Muscle of back (tissue), 13 donors: Measurements from ENCODE around the gene GPS2. TPM values are rescaled to one million over a fixed set of nuclear protein-coding genes. Genes with fewer than 3 reads are reported as not detected.
A peak's percentile ranks its signal among the peaks of the same experiment; 100 is the strongest.

Experiments used
- DNase-seq, 3 donors: peaks; one replicate each; pipeline versions ENCODE4 v3.0.0 to v3.0.0-alpha.2; 2013
- long read RNA-seq, 9 donors: transcript quantifications; one replicate each; lab custom pipeline, GENCODE V29; 2026
- polyA plus RNA-seq, 10 donors: library from polyadenylated mRNA; unstranded; fragments of 120-200 nt; gene quantifications; one replicate each; pipeline ENCODE4 v1.2.1, GENCODE V29; 2013; ENCODE audit not compliant: insufficient read length in 10 of 10

The GPS2 gene
- 10 to 100 TPM; 49.3 to 70.2 (median 58.7) TPM for polyA plus RNA-seq
- long read RNA-seq, donor 1, transcript GPS2-201 (11 exons, 1,379 nt): major isoform, 7 of 15 reads
- long read RNA-seq, donor 1, transcript GPS2-202 (10 exons, 1,371 nt): major isoform, 7 of 15 reads
- long read RNA-seq, donor 1, partial matches to known transcripts: 0 of 15 reads
- long read RNA-seq, donor 1, other reads (novel, unspliced or antisense): 0 of 15 reads
- long read RNA-seq, donor 2, transcript GPS2-202 (10 exons, 1,371 nt): major isoform, 7 of 15 reads
- long read RNA-seq, donor 2, transcript GPS2-201 (11 exons, 1,379 nt): major isoform, 7 of 15 reads
- long read RNA-seq, donor 2, partial matches to known transcripts: 0 of 15 reads
- long read RNA-seq, donor 2, other reads (novel, unspliced or antisense): 0 of 15 reads
- long read RNA-seq, donor 3: 0 reads
- long read RNA-seq, donor 4, partial matches to known transcripts: 0 of 10 reads
- long read RNA-seq, donor 4, other reads (novel, unspliced or antisense): 0 of 10 reads
- long read RNA-seq, donor 5, transcript GPS2-201 (11 exons, 1,379 nt): major isoform, 6 of 16 reads
- long read RNA-seq, donor 5, transcript GPS2-202 (10 exons, 1,371 nt): major isoform, 6 of 16 reads
- long read RNA-seq, donor 5, partial matches to known transcripts: 0 of 16 reads
- long read RNA-seq, donor 5, other reads (novel, unspliced or antisense): 0 of 16 reads
- long read RNA-seq, donor 6, transcript GPS2-202 (10 exons, 1,371 nt): major isoform, 10 of 18 reads
- long read RNA-seq, donor 6, transcript GPS2-201 (11 exons, 1,379 nt): minor isoform, 7 of 18 reads
- long read RNA-seq, donor 6, partial matches to known transcripts: 0 of 18 reads
- long read RNA-seq, donor 6, other reads (novel, unspliced or antisense): 0 of 18 reads
- long read RNA-seq, donor 7, transcript GPS2-201 (11 exons, 1,379 nt): major isoform, 8 of 19 reads
- long read RNA-seq, donor 7, transcript GPS2-202 (10 exons, 1,371 nt): major isoform, 8 of 19 reads
- long read RNA-seq, donor 7, partial matches to known transcripts: 0 of 19 reads
- long read RNA-seq, donor 7, other reads (novel, unspliced or antisense): 0 of 19 reads
- long read RNA-seq, donor 8, transcript GPS2-202 (10 exons, 1,371 nt): major isoform, 6 of 10 reads
- long read RNA-seq, donor 8, partial matches to known transcripts: 0 of 10 reads
- long read RNA-seq, donor 8, other reads (novel, unspliced or antisense): 0 of 10 reads
- long read RNA-seq, donor 9, partial matches to known transcripts: 0 of 1 reads
- long read RNA-seq, donor 9, other reads (novel, unspliced or antisense): 0 of 1 reads

GRCh38 chr17:7314719-7315569, at the start of gene GPS2:
Gene GPS2 (minus strand): TSS chr17:7315360. CDS start chr17:7315052, 308 bp downstream.
- peak; percentile 81 to 96 (median 90) for DNase-seq

GRCh38 chr17:7363311-7363710, 48.2 kb upstream of the GPS2 start:
- DNase-seq: no peak

- no peak for DNase-seq
These were observed 46.7 kb upstream of the GPS2 start for GRCh38 chr17:7361906-7362305.

GRCh38 chr17:7357381-7357780, 42.2 kb upstream of the GPS2 start:
- DNase-seq: no peak

- DNase-seq: no peak
These were observed 41.6 kb upstream of the GPS2 start for GRCh38 chr17:7356756-7357155.

- peak; percentile 49 to 85 (median 74) for DNase-seq
These were observed 41.0 kb upstream of the GPS2 start for GRCh38 chr17:7356072-7356549.

- DNase-seq: no peak
These were observed 40.4 kb upstream of the GPS2 start for GRCh38 chr17:7355573-7355972.

GRCh38 chr17:7355053-7355452, 39.9 kb upstream of the GPS2 start, which contains the start of gene TMEM95:
Gene TMEM95 (plus strand): TSS chr17:7355156. CDS start chr17:7355205, 49 bp downstream.
- DNase-seq: peak in 2 of 3 donors; percentile 46 to 59

GRCh38 chr17:7354262-7354843, 39.2 kb upstream of the GPS2 start:
- DNase-seq: peak in 1 of 3 donors; percentile 51

GRCh38 chr17:7352910-7353635, 37.9 kb upstream of the GPS2 start:
- DNase-seq: peak in 1 of 3 donors; percentile 16

GRCh38 chr17:7352503-7352889, 37.3 kb upstream of the GPS2 start:
- no peak for DNase-seq

- DNase-seq: peak; percentile 84 to 94 (median 93)
These were observed 36.7 kb upstream of the GPS2 start, which contains the start of gene KCTD11 for GRCh38 chr17:7351665-7352502. Gene KCTD11 (plus strand): TSS chr17:7352162.

- peak in 1 of 3 donors; percentile 42 for DNase-seq
These were observed 33.5 kb upstream of the GPS2 start for GRCh38 chr17:7348478-7349242.

GRCh38 chr17:7347630-7348477, 32.7 kb upstream of the GPS2 start:
- peak in 1 of 3 donors; percentile 33 for DNase-seq

GRCh38 chr17:7346761-7347614, 31.8 kb upstream of the GPS2 start:
- peak in 1 of 3 donors; percentile 36 for DNase-seq
